Activated CD8-positive, alpha-beta memory T cell treated with anti-CD3 and anti-CD28 coated beads, Interleukin-2, amount 50 U/mL, for 4 hours (primary cell): ENCODE results near the gene ATP6V0D1.
"Not testable (repeated sequence)": the region's sequence is repeated elsewhere in the genome, so short reads cannot be mapped to it uniquely, and the experiment has no call there.

Experiments
- DNase-seq: peaks from one replicate; pipeline ENCODE4 v3.0.0-alpha.2; 2020

ATP6V0D1 gene

GRCh38 chr16:67480833-67481560, at the start of gene ATP6V0D1:
Gene ATP6V0D1, minus strand, starts transcription at chr16:67481157. Its CDS starts 71 bp downstream, at chr16:67481086.
- DNase-seq = peak; percentile 99

GRCh38 chr16:67530013-67530939, 49.3 kb upstream of the ATP6V0D1 start:
- no peak for DNase-seq

- no peak for DNase-seq
Observed at GRCh38 chr16:67529582-67530012, 48.6 kb upstream of the ATP6V0D1 start.

GRCh38 chr16:67528870-67529581, 48.1 kb upstream of the ATP6V0D1 start:
- no peak for DNase-seq

DNA sequence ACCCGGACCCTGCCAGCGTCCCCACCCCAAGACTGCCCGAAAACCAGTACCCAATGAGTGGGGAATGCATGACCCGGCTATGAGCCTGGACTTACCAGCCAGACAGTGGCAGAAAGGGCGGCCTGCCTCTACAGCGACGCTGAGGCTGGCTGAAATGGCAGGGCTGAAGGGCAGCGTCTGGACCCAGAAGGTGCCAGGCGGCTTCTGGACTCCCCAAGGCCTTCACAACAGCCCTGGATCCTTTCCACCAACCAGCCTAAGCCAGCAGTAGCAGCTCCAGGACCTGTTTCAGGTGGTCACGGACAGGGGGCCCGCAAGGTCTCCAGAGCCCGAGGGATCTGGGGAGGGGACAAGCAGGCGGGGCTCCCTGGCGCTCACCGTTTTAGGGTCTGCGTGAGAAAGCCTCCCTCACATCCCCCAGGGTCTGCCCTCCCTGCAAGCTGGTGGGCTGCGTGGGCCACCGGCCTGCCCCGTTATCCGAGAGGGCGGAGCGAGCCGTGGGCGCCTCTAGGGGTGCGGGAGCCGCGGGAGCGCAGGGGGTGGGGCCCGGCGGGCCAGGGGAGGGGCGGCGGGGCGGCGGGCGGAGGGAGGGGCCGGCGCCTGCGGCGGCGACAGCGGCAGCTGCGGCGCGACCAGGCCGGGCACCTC, 47.4 kb upstream of the ATP6V0D1 start, which contains the start of gene RIPOR1:
TSS of gene RIPOR1 (plus strand) at position 608 of the 648 bp plus-strand sequence. CDS start 9,618 bp downstream, outside the sequence.
- peak; percentile 50 for DNase-seq

GRCh38 chr16:67526149-67526791, 45.3 kb upstream of the ATP6V0D1 start:
- no peak for DNase-seq

DNA sequence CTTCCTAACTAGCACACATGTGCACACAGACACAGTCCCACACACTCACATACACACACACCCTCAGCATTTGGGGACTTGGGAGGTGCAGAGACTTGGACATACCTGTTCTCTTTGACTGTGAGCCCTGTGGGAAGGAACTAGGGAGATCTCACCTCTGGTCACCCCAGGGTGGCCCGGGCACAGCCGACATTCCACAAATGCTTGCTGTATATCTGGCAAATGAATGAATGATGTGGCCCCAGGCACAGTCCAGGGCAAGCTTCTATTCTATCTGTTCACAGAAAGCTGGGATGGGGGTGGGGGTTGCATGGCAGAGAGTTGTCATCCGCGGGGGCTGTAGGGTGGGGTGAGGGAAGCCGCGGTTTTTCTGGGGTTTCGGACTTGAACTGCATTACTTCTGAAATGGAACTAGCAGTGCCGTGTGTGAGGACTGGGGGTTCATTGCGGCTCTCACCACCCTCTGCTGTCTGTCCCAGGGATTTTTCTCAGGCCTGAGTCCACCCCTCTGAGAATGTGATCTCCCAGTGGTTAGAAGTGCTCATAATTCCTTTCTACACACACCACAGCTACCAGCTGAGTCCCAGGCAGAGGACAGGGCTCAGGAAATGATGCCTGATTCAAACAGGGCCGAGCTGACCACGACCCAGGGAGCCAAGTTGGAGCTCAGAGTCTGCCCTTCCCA, 44.4 kb upstream of the ATP6V0D1 start:
- no peak for DNase-seq

DNA sequence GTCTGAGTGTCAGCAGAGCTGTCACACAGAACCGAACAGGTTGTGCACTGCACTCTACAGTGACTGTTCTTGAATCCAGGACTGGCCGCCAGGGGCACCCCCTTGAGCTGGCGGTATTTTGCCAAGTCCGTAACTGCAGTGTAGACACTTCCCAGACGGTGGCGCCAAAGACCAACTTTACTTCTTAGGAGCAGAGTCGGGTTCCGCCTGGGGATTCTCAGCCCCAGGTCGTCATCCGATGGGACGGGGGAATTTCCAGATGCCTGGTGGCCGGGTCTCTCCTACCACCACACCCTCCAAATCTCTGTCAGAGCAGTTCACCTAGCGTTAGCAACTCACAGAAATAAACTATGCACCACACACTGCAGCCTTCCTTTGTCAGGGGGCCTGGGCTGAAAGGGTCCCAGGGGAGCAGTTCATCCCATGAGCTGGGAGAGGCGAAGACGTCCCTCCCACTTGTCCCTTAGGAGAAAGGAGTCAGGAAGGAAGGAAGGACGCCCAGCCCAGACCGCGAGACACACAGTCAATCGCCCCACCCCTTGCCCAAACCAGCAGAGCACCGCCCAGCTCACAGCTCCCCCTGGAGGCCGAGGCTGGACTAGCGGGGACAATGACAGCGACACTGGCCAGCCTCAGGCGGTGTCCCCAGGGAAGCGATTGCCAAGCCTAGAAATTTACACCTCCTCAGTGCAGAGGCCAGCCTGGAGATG, 40.3 kb upstream of the ATP6V0D1 start:
- DNase-seq = peak; percentile 98

- no peak for DNase-seq
Observed at GRCh38 chr16:67519242-67519641, 38.3 kb upstream of the ATP6V0D1 start.

DNA sequence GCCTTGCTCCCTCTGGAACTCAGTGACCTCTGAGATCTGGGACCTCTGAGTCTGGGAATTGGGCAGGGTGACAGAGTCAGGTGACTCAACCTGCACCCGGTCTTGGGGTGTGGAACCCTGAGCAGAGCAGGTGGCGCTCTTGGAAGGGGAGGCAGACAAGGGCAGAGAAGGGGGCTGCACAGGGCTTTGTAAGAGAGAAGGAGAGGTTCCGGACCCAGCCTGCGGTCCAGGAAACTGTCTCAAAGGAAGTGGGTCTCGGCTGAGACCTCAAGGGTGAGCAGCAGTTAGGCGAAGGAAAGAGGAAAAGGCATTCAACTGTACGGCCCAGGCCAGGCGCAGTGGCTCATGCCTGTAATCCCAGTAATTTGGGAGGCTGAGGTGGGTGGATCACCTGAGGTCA, 37.7 kb upstream of the ATP6V0D1 start:
- DNase-seq = no peak

DNA sequence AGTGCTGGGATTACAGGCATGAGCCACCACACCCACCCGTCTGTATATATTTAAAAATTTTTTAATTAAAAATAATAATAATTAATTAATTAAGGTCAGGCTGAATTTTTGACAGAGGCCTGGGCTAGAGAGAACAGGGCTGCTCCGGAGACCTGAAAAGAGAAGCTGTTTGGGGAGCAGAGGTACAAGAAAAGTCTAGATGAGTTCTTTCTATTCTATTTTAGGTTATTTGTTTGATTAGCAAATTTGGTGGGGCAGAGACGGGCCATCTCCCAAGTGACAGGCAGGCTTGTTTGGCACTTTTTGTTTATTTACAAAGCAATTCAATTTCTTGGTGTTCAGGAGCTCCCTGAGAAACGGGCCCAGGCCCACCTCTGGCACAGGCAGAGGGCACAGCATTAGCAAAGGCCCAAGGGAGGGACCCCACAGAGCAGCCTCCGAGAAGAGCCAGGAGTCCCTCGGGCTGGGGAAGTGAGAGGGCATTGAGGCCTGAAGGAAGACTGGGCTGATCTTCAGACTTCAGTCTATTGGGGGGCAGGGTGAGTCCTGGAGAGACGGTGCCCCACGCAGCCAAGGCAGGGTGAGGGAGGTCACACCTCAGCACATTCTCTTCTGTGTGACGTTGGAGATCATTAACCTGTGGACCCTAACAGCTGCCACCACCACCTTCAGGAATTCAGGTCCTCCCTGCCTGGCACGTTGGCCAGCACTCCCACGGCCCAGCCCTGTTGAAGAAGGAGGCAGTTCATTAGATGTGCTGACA, 36.9 kb upstream of the ATP6V0D1 start:
- DNase-seq = no peak

DNA sequence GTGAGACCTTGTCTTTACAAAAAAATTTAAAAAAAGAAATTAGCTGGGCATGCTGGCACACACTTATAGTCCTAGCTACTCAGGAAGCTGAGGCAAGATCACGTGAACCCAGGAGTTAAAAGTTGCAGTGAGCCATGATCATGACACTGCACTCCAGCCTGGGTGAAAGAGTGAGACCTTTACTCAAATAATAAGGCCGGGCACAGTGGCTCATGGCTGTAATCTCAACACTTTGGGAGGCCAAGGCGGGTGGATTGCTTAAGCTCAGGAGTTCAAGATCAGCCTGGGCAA, 36.1 kb upstream of the ATP6V0D1 start:
- DNase-seq = no peak

- no peak for DNase-seq
Observed at GRCh38 chr16:67516296-67517154, 35.6 kb upstream of the ATP6V0D1 start.

- DNase-seq = peak; percentile 80
Observed at GRCh38 chr16:67514382-67514828, 33.4 kb upstream of the ATP6V0D1 start.

DNA sequence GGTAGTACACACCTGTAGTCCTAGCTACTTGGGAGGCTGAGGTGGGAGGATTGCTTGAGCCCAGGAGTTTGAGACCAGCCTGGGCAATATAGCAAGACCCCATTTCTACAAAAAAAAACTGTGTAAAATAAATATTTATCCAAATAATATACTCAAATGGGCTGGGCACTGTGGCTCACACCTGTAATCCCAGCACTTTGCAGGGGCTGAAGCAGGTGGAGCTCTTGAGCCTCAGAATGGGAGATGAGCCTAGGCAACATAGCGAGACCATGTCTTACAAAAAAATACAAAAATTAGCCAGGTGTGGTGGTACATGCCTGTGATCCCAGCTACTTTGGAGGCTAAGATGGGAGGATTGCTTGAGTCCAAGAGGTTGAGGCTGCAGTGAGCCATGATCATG, 32.9 kb upstream of the ATP6V0D1 start:
- DNase-seq = not testable (repeated sequence)

DNA sequence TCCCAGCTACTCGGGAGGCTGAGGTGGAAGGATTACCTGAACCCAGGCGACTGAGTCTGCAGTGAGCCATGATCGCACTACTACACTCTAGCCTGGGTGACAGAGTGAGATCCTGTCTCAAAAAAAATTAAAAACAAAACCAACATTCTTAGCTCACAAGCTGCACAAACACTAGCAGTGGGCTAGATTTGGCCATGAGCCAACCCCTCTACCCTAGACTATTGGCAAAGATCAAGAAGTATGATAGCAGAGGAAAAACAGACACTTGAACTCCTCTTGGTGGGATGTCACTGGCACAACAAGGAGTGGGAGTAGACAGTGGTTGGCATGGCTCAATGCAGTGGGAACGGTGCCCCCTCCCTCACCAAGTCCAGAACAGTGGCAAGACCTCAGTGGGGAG, 28.1 kb upstream of the ATP6V0D1 start:
- no peak for DNase-seq

DNA sequence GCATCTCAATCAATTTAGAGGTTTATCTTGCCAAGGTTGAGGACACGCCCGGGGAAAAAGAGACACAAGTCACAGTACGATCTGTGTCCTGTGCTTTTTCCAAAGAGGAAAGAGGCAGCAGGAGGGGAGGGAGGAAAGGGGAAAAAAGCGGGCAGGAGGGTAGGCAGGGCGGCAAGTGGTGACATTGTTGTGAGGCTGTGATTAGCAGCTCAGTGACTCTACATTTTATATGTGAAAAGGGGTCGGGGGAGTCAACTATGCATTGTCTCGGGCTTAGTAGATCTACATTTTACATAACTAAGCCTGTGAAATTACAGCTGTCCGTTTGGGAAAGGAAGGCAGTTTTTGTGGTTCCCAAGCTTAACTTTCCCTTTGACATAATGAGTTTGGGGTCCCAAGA, 25.5 kb upstream of the ATP6V0D1 start:
- DNase-seq = no peak

DNA sequence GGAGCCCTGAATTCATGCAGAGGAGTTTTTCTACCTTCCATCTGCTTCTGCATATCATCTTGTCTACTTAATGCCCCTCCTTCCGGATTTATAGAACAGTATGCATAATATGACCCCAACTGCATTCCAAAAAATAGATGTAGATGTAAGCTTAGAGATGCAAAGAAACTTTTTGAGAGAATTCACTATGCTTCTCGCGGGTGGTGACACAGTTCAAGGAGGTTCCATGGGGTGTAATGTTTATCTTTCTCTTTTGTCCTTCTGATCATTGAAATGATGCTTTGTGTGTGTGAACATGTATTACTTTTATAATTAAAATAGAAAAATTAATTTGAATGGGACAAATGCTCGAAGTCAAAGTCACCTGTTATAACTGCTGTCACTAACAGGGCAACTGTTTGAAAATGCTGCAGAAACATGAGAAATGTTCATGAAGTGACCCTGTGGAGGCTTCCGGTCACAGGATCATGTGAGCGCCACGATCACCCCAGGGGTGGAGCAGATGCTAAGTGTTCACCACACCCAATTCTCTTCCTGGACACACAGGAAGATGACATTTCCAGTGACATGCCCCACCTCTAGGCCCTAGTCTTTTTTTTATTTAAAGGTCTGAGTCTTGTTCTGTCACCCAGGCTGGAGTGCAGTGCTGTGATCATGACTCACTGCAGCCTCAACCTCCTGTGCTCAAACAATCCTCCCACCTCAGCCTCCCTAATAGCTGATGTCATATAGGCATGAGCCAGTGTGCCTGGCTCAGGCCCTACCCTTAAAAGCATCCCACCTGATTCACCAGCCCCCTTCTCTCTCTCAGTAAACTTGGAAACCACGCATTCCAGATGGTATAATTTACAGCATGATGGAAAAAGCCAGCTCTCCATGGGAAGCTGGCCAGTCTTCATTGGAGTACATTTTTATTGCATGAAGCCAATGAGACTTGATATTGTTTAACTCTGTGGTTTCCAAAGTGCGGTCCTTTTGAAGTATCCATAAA, 23.4 kb upstream of the ATP6V0D1 start:
- DNase-seq = peak; percentile 36
